Measurements from ENCODE around the gene IDE.

IDE gene

DNA sequence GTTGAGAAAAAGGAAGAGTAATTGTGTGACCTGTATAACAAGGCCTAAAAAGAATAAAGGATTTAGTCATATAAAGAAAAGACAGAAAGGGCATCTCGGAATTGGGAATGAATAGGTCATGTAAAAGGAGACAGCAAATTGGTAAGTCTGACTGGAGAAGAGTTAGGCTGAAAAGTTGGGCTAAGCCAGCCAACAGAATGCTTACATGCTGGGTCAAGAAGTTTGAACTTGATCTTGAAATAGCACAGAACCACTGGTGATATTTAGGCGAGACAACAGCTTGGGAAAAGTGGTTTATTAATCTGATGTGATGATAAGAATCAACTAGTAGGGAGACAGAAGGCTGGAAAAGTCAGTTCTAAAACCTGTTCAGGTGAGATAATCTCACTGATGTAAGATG lies 4.8 kb downstream of the IDE start:
- DNase-seq (ENCODE audit: insufficient read length, low spot score) = no peak
- FAIRE-seq = no peak

DNA sequence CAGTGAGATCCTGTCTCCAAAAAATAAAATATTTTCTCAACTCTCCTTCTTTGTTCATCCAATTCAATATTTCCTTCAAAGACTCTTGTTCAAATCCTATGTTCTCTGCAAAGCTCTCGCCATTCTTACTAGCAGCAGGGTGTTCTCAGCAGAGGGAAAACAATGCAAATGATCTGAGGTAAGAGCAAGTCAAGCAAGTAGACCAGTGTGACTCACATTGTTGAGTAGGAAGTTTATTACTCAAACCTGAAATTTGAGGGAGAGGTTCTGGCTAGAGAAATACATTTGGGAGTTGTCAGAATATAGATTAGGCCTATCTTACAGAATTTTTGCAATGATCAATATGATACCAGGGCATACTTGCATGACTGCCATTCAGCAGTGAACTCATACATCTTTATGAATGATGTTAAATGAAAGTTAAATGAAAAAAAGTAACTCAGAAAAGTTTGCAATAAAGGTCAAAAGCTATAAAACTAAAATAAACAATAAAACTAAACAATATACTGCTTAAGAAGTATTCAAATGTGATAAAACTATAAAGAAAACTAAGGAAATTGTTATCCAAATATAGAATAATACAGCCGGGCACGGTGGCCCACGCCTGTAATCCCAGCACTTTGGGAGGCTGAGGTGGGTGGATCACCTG lies 5.8 kb downstream of the IDE start:
- DNase-seq (ENCODE audit: insufficient read length, low spot score) (no peak), FAIRE-seq (peak; percentile 86)

DNA sequence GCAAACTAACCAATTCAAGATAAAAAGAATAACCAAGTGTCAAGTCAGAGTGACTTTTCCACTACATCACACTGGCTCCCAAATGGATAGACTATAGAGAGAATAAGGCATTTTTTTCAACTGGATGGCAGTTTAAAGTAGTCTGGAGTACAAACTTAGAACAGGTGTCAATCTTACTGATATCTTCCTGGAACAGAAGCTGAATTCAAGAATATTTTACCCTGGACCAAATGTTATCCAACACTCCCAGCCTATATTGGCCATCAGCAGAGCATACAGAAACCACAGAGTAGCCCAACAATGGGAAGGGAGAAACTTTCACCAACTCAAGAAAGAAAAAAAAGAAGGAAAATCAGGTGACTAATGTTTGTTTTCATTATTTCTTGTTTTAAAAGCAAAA lies 11.5 kb downstream of the IDE start:
- FAIRE-seq (no peak), DNase-seq (ENCODE audit: insufficient read length, low spot score) (no peak)

DNA sequence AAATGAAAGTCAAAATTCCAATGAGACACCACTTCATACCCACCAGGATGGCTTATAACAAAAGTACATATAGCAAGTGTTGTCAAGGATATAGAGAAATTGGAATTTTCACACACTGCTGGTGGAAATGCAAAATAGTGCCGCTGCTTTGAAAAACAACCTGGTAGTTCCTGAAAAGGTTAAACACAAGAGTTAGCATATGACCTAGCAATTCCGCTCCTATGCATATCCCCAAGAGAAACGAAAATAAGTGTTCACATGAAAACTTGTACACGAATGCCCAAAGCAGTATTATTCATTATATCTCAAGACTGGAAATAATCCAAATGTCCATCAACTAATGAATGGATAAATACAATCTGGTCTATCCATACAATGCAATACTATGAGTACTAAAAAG lies 14.8 kb downstream of the IDE start:
- DNase-seq (ENCODE audit: insufficient read length, low spot score) (no peak), FAIRE-seq (no peak)

DNA sequence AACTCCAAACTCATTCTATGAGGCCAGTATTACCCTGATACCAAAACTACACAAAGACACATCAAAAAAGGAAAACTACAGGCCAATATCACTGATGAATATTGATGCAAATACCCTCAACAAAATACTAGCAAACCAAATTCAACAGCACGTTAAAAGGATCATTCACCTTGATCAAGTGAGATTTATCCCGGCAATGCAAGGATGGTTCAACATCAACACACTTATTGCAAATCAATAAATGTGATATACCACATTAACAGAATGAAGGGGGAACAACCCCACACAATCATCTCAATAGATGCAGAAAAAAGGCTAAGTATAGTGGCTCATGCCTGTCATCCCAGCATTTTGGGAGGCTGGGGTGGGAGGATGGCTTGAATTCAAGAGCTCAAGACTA lies 19.9 kb downstream of the IDE start:
- no peak for DNase-seq (ENCODE audit: insufficient read length, low spot score)
- FAIRE-seq = no peak

DNA sequence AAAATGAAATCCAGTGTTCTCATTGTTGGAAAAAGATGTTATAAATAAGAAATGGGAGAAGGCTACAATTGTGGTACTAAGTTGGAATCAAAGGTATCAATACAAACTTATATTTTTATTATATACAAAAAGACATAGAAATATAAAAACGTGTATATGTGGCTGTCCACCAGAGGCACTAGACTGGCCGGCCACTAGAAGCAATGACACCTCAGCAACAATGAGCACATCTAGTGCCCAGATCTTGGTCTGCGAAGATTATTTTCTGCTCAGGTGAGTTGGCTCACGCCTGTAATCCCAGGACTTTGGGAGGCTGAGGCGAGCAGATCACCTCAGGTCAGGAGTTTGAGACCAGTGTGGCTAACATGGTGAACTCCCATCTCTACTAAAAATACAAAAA lies 21.6 kb downstream of the IDE start:
- no peak for DNase-seq (ENCODE audit: insufficient read length, low spot score)
- FAIRE-seq = no peak

DNA sequence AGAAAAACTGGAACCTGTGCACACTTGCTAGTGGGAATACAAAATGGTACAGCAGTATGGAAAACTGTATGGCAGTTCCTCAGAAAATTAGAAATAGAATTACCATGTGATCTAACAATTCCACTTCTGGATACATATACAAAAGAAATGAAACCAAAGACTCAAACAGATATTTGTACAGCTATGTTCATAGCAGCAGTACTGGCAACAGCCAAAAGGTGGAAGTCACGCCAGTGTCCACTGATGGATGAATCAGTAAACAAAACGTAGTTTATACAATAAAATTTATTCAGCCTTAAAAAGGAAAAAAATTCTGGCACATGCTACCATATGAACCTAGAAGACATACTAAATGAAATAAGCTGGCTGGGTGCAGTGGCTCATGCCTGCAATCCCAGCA lies 23.0 kb downstream of the IDE start:
- FAIRE-seq = no peak

DNA sequence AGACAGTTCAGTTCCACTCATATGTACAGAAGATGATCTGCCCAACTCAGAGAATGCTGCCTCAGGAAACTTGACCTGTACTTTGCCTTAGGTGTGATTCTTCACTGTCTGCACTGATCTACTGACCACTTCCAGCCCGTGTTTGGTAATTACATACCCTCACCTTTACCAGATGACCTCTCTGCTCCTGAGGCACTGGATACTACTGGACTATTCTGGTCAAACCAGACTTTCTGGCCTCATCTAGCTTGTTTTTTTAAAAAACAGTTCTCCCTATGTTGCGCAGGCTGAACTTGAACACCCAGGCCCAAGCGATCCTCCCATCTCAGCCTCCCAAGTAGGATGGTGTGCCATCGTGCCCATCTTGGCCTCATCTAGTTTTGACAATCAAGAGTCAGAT lies 26.2 kb downstream of the IDE start:
- FAIRE-seq (no peak), DNase-seq (ENCODE audit: insufficient read length, low spot score) (no peak)

More for the DNA sequence above, 23.0 kb downstream of the IDE start:
- no peak for DNase-seq (ENCODE audit: insufficient read length, low spot score)

DNA sequence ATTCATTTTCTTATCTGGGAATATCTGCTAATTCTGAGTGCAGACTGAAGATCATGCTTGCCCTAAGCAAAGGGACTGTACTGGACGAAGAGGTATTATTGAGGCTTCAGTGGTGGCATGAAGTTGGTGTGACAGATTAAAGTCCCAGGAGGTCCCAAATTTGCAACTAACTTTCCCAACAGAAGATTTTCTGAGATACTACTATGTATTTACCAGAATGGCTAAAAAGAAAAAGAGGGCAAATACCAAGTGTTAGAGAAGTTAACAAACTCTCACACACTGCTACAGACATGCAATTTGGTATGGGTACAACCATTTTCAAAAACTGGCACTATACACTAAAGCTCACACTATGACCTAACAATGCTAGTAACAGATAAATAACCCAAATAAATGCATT lies 28.3 kb downstream of the IDE start:
- DNase-seq (ENCODE audit: insufficient read length, low spot score) (no peak), FAIRE-seq (peak; percentile 40)

DNA sequence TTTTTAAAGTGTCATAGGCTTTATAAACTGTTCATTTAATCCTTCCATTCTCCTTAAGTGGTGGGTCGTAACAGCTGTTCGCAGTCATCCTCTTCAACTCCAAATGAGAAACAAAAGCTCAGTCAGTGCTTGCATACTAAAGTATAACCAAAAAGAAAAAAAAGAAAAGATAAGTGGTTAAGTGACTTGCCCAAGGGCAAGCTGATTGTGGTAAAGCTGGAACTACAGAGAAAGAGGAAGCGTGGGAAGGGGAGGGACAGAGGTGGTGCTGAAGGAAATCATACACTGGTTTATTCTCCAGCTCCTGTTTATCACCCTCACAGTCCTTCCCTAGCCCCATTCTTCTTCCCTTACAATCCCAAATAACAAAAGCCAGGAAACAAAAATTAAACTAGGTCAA lies 29.6 kb downstream of the IDE start:
- FAIRE-seq (no peak), DNase-seq (ENCODE audit: insufficient read length, low spot score) (no peak)

DNA sequence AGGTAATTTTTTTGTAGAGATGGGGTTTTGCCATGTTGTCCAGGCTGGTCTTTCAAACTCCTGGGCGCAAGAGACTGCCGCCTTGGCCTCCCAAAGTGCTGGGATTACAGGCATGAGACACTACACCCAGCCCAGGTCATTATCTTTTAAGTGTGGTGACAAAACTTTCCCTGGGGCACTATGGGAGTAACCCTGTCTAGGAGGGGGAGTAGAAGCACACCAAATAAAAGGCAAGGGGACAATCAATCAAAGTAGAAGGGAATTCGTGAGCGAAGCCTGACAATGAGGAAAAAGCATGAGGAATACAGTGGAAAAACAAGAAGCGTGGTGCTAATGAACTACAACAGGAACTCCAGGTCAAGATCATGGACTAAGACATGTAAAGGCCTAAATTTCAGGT lies 31.4 kb downstream of the IDE start:
- DNase-seq (ENCODE audit: insufficient read length, low spot score) = no peak
- FAIRE-seq = no peak

DNA sequence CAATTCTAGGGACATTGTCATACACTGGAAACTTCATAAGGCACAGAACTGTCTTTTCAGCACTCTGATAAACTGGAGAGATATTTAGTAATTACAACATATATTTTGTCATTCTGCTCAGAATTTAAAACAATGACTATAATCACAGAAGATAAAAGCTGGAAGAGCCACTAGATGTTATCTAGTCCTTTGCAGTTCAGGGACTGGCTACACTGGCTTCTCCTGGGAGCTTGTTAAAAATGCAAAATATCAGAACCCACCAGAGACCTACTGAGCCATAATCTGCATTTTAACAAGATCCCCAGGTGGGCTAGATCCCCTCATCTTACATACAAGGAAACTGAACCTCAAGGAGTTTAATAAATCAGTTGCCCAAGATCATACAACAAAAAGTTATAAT lies 32.3 kb downstream of the IDE start:
- FAIRE-seq = no peak
- DNase-seq (ENCODE audit: insufficient read length, low spot score) = no peak

DNA sequence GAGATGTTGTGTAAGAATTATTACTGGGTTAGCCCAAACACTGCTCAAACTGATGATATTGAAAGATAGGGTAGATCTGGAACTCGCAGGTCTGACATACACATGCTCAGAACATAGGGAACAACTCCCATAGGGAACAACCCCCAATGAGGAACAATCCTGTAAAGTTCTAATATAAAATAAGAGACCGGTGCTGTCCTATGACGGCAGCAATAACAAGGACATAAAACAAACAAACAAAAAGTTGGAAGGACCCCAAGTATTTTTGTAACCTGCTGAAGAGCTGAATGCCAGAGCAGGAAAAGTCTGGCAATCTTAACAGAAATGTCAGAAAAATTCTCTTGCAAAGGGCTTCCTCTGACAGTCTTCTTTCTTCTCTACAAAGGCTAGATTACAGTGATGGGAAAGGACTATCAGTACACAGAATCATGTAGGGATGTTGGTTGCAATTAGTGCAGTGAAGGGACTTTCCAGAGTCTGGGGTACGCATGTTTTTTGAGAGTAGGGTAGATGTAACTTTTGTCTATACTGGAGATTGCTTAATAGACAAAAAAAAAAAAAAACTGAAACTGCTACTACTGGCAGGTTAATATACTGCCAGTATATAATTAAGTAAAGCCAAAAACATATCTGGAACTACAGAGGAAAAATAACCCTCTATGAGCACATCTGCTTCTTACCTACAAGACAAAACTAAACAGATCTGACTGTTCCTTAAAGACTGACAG lies 35.5 kb downstream of the IDE start:
- FAIRE-seq = peak; percentile 60
- no peak for DNase-seq (ENCODE audit: insufficient read length, low spot score)

DNA sequence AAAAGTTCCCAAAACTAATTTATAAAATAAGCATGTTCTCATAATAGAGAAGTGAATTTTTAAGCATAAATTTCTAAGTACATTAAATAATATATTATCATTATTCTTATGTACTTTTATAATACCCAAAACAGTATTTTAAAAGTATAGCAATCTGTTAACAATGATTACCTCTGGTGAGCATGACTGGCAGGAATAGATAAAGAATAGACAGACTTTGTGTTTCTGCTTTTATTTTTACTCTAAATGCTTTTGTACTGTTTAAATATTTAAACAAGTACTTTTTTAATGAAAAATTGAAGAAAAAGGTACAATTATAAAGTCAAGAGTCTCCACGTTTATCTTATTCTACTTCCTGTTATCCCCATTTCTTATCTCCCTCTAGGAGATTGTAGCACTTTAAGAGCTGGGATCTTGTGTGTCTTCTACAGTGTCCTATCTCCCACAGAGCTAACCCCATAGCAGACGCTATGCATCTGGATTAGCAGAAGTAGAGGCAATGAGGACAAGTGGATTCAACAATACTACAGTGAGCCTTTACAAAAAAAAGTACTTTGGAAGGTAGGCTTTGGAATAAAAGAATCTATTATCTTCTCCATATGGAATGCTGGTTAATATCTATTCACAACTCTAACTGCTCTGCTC lies 42.9 kb downstream of the IDE start:
- no peak for FAIRE-seq

DNA sequence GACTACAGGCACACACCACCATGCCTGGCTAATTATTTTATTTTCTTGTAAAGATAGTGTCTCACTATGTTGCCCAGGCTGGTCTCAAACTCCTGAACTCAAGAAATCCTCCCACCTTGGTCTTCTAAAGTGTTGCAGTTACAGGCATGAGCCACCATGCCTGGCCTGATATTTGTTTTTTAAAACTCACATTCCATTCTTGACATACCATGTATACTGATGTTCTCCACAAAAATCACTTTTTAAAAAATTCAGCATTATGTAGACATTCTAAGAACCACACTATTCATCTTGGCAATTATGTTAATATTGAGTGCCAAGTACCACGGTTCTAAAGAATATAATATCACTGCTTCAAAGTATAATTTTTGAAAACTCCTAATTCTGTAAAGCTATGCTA lies 43.5 kb downstream of the IDE start:
- DNase-seq (ENCODE audit: insufficient read length, low spot score) (no peak), FAIRE-seq (no peak)

More for the DNA sequence above, 42.9 kb downstream of the IDE start:
- no peak for DNase-seq (ENCODE audit: insufficient read length, low spot score)

DNA sequence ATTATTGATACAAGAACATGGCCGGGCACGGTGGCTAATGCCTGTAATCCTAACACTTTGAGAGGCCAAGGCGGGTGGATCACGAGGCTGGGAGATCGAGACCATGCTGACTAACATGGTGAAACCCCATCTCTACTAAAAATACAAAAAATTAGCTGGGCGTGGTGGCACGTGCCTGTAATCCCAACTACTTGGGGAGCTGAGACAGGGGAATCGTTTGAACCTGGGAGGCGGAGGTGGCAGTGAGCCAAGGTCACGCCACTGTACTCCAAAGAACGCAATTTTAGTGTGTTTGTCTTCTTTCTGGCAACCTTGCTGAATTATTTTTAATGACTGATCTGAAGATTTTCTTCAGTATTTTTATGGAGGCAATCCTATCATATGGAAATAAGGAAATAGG lies 46.2 kb downstream of the IDE start:
- FAIRE-seq = no peak

DNA sequence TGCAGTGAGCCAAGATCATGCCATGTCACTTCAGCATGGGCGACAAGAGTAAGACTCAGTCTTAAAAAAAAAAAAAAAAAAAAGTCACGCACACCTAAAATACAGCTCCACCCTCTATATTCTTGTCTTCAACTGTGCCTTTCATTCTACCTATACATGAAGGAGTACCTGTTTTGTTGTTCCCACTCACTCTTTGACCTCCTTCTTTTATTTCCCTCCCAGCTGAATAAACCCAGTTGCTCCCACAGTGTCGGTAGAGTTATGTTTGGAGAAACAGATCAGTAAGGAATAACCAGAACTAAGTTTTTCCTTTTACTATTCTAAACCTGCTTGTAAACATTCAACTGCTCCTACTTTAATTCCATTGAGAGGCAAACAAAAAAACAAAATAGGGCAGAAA lies 50.3 kb downstream of the IDE start:
- DNase-seq (ENCODE audit: insufficient read length, low spot score) = no peak
- no peak for FAIRE-seq

More for the DNA sequence above, 46.2 kb downstream of the IDE start:
- no peak for DNase-seq (ENCODE audit: insufficient read length, low spot score)

DNA sequence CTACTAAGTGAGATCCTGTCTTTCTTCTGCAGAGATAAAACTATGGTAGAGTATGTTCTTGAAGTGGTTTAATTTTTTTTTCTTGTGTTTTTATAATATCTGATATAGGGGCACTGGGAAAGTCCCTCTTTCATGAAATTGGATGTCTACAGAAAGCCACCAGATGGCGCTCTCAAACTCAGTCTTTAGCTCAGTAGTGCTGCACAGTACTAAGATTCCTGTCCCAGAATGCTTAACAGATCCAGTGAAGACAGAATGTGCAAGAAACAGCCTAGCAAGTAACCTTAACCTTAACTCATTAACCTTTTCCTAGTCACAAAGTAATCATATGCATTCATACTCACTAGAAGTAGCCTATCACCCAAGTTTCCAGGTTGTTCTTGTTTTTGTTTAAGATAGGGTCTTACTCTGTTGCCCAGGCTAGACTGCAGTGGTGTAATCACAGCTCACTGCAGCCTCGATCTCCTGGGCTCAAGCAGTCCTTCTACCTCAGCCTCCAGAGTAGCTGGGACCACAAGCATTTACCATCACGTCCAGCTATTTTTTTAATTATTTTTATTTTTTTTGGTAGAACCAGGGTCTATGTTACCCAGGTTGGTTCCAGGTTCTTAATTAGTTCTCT lies 56.7 kb downstream of the IDE start:
- peak; percentile 86 for FAIRE-seq
- DNase-seq (ENCODE audit: insufficient read length, low spot score) = peak; percentile 42

DNA sequence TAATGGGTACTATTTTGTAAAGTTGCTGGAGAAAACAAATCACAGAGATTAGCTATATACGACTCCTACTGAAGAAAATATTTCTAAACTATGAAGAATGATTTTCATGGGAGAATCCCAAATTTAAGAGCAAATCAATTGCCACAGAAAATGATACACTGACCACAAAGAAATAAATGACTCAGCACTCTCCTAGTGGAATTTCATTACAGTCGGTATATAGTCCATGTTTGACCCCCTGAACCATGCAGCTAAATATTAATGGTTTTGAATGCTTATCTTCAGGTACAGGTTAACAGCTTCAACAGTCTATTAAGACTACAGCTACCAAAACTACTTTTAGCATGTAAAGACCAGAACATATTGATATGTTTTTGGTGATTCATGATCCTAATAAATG lies 65.0 kb downstream of the IDE start:
- DNase-seq (ENCODE audit: insufficient read length, low spot score) (no peak), FAIRE-seq (no peak)

DNA sequence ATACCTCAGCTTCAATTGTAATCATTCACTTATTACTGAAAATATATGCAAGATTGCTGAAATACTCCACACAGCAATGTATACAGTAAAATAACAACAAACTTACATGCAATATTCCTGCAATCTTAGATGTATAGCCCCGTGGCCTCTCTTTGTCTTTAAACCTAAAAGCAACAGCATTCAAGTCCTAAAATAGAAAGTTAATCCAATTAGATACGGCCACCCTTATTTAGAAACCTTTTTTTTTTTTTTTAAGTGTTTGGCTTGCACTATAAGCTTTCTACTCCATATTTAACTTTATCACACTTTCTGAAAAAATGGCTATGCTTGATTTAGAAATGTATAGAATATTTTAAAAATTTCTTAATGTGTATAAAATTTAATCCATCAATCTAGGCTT lies 67.6 kb downstream of the IDE start:
- no peak for DNase-seq (ENCODE audit: insufficient read length, low spot score)
- no peak for FAIRE-seq

DNA sequence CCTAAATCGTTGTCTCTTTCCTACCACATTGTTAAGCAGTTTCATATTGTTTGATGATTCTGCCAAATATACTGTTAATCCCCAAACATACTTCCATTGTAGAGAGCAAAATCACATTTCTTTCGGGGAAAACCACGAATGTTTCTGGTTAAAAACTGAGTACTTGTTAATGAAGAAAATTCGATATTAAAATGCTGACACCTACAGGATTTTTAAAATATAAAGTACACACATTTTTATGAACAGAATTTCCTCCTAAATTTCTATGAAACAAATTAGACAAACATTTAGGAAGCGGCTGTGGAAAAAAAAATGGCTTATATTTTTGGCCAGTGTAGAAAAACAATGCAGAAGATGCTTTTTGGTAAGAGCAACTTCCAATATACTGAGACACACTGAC lies 68.8 kb downstream of the IDE start:
- DNase-seq (ENCODE audit: insufficient read length, low spot score) (no peak), FAIRE-seq (no peak)
